Endometrial microvascular endothelial cells (primary cell): Measurements from ENCODE around the gene SOX5. TPM values are rescaled to one million over a fixed set of nuclear protein-coding genes. Genes with fewer than 3 reads are reported as not detected.
"Not testable (repeated sequence)": the region's sequence is repeated elsewhere in the genome, so short reads cannot be mapped to it uniquely, and the experiment has no call there.

Experiments used
- in situ Hi-C: cut with HindIII; loops from 2 replicates; pipeline ENCODE4 v1.10.0; 2017; ENCODE audit warnings: low sequenced_read_pairs, low pct_unique_long_range_greater_than_20kb; ENCODE audit errors: inconsistent ontology term
- total RNA-seq: library from RNA; depleted of rRNA; stranded (reverse); fragments of >200 nt; gene quantifications from one replicate; pipeline ENCODE4 v1.2.3, GENCODE V29; 2015; ENCODE audit errors: inconsistent ontology term

Gene SOX5
- total RNA-seq, 1 donor from 2014 or later = not detected

GRCh38 chr12:23855813-23856212 lies 93.7 kb downstream of the SOX5 start:
- in situ Hi-C loops = no loop called here

GRCh38 chr12:23854598-23854997 lies 94.9 kb downstream of the SOX5 start:
- in situ Hi-C loops = no loop called here

- in situ Hi-C loops = no loop called here
Observed at GRCh38 chr12:23853640-23854039, 95.8 kb downstream of the SOX5 start.

- in situ Hi-C loops = no loop called here
Observed at GRCh38 chr12:23851602-23852001, 97.9 kb downstream of the SOX5 start.

GRCh38 chr12:23847857-23848256 lies 101.6 kb downstream of the SOX5 start:
- in situ Hi-C loops = no loop called here

GRCh38 chr12:23843958-23844357 lies 105.5 kb downstream of the SOX5 start:
- in situ Hi-C loops = no loop called here

GRCh38 chr12:23834076-23834475 lies 115.4 kb downstream of the SOX5 start:
- in situ Hi-C loops = no loop called here

- in situ Hi-C loops = no loop called here
Observed at GRCh38 chr12:23831739-23832138, 117.7 kb downstream of the SOX5 start.

- in situ Hi-C loops = no loop called here
Observed at GRCh38 chr12:23830210-23830609, 119.3 kb downstream of the SOX5 start.

GRCh38 chr12:23827353-23827752 lies 122.1 kb downstream of the SOX5 start:
- in situ Hi-C loops = no loop called here

- in situ Hi-C loops = not testable (repeated sequence)
Observed at GRCh38 chr12:23825124-23825523, 124.3 kb downstream of the SOX5 start.

GRCh38 chr12:23824358-23824757 lies 125.1 kb downstream of the SOX5 start:
- in situ Hi-C loops = no loop called here

- in situ Hi-C loops = not testable (repeated sequence)
Observed at GRCh38 chr12:23822883-23823282, 126.6 kb downstream of the SOX5 start.

GRCh38 chr12:23817345-23817744 lies 132.1 kb downstream of the SOX5 start:
- in situ Hi-C loops = no loop called here

GRCh38 chr12:23816394-23816851 lies 133.0 kb downstream of the SOX5 start:
- in situ Hi-C loops = no loop called here

- in situ Hi-C loops = no loop called here
Observed at GRCh38 chr12:23815810-23816209, 133.7 kb downstream of the SOX5 start.

GRCh38 chr12:23813206-23813605 lies 136.3 kb downstream of the SOX5 start:
- in situ Hi-C loops = no loop called here

GRCh38 chr12:23810329-23810902 lies 139.1 kb downstream of the SOX5 start:
- in situ Hi-C loops = no loop called here

- in situ Hi-C loops = no loop called here
Observed at GRCh38 chr12:23803540-23803939, 145.9 kb downstream of the SOX5 start.

- in situ Hi-C loops = no loop called here
Observed at GRCh38 chr12:23795494-23795893, 154.0 kb downstream of the SOX5 start.

GRCh38 chr12:23781118-23781517 lies 168.4 kb downstream of the SOX5 start:
- in situ Hi-C loops = no loop called here
